ENCODE results near the gene COL15A1.
"Not testable (repeated sequence)": the region's sequence is repeated elsewhere in the genome, so short reads cannot be mapped to it uniquely, and the experiment has no call there.

The COL15A1 gene

GRCh38 chr9:99079542-99079941 lies 135.8 kb downstream of the COL15A1 start:
- Mint-ChIP-seq H3K27ac (no peak overlapping the region), H3K9me3 (no peaks in the 10 kb centered on the region), H3K4me3 (no peak overlapping the region), H3K4me1 (peaks cover 43% of the 10 kb centered on the region), H3K27me3 (no peaks in the 10 kb centered on the region), H3K36me3 (no peaks in the 10 kb centered on the region)

- no peaks in the 10 kb centered on the region for H3K36me3 Mint-ChIP-seq
- H3K4me1 Mint-ChIP-seq: peaks cover 28% of the 10 kb centered on the region
- H3K9me3 Mint-ChIP-seq: no peaks in the 10 kb centered on the region
- no peaks in the 10 kb centered on the region for H3K27me3 Mint-ChIP-seq
- no peak overlapping the region for H3K4me3 Mint-ChIP-seq
- H3K27ac Mint-ChIP-seq: peak overlapping the region; percentile 1
Observed at GRCh38 chr9:99083051-99083450, 139.3 kb downstream of the COL15A1 start.

- Mint-ChIP-seq H3K27ac (peak overlapping the region; percentile 59), H3K9me3 (no peaks in the 10 kb centered on the region), H3K4me3 (no peak overlapping the region), H3K4me1 (peaks cover 21% of the 10 kb centered on the region), H3K27me3 (no peaks in the 10 kb centered on the region), H3K36me3 (no peaks in the 10 kb centered on the region)
Observed at GRCh38 chr9:99085949-99086948, 142.5 kb downstream of the COL15A1 start.

- Mint-ChIP-seq H3K4me3 (no peak overlapping the region), H3K27ac (no peak overlapping the region), H3K4me1 (peaks cover 31% of the 10 kb centered on the region), H3K27me3 (no peaks in the 10 kb centered on the region), H3K9me3 (no peaks in the 10 kb centered on the region), H3K36me3 (no peaks in the 10 kb centered on the region)
Observed at GRCh38 chr9:99087462-99087861, 143.8 kb downstream of the COL15A1 start.

- no peaks in the 10 kb centered on the region for H3K9me3 Mint-ChIP-seq
- H3K4me3 Mint-ChIP-seq: no peak overlapping the region
- no peaks in the 10 kb centered on the region for H3K36me3 Mint-ChIP-seq
- H3K27ac Mint-ChIP-seq: no peak overlapping the region
- no peaks in the 10 kb centered on the region for H3K27me3 Mint-ChIP-seq
- H3K4me1 Mint-ChIP-seq: peaks cover 47% of the 10 kb centered on the region
Observed at GRCh38 chr9:99090336-99091130, 146.8 kb downstream of the COL15A1 start.

GRCh38 chr9:99092643-99093491 lies 149.2 kb downstream of the COL15A1 start:
- no peaks in the 10 kb centered on the region for H3K9me3 Mint-ChIP-seq
- H3K27me3 Mint-ChIP-seq: no peaks in the 10 kb centered on the region
- no peaks in the 10 kb centered on the region for H3K36me3 Mint-ChIP-seq
- H3K4me3 Mint-ChIP-seq: no peak overlapping the region
- H3K27ac Mint-ChIP-seq: no peak overlapping the region
- peaks cover 51% of the 10 kb centered on the region for H3K4me1 Mint-ChIP-seq

- Mint-ChIP-seq H3K4me3 (no peak overlapping the region), H3K9me3 (no peaks in the 10 kb centered on the region), H3K4me1 (peaks cover 51% of the 10 kb centered on the region), H3K27me3 (no peaks in the 10 kb centered on the region), H3K36me3 (no peaks in the 10 kb centered on the region), H3K27ac (no peak overlapping the region)
Observed at GRCh38 chr9:99093492-99093791, 149.7 kb downstream of the COL15A1 start.

GRCh38 chr9:99095565-99095964 lies 151.9 kb downstream of the COL15A1 start:
- no peaks in the 10 kb centered on the region for H3K27me3 Mint-ChIP-seq
- H3K9me3 Mint-ChIP-seq: no peaks in the 10 kb centered on the region
- H3K4me1 Mint-ChIP-seq: peaks cover 59% of the 10 kb centered on the region
- H3K36me3 Mint-ChIP-seq: no peaks in the 10 kb centered on the region
- H3K4me3 Mint-ChIP-seq: no peak overlapping the region
- no peak overlapping the region for H3K27ac Mint-ChIP-seq

GRCh38 chr9:99096409-99096808 lies 152.7 kb downstream of the COL15A1 start:
- Mint-ChIP-seq H3K36me3 (no peaks in the 10 kb centered on the region), H3K27ac (peak overlapping the region; percentile 19), H3K27me3 (no peaks in the 10 kb centered on the region), H3K4me3 (no peak overlapping the region), H3K4me1 (peaks cover 54% of the 10 kb centered on the region), H3K9me3 (no peaks in the 10 kb centered on the region)

GRCh38 chr9:99099806-99100585 lies 156.3 kb downstream of the COL15A1 start:
- peaks cover 49% of the 10 kb centered on the region for H3K4me1 Mint-ChIP-seq
- not testable (repeated sequence) for H3K9me3 Mint-ChIP-seq, H3K4me3 Mint-ChIP-seq, H3K36me3 Mint-ChIP-seq, H3K27ac Mint-ChIP-seq, H3K27me3 Mint-ChIP-seq

- peaks cover 41% of the 10 kb centered on the region for H3K4me1 Mint-ChIP-seq
- no peaks in the 10 kb centered on the region for H3K9me3 Mint-ChIP-seq
- H3K27me3 Mint-ChIP-seq: no peaks in the 10 kb centered on the region
- H3K27ac Mint-ChIP-seq: no peak overlapping the region
- H3K36me3 Mint-ChIP-seq: no peaks in the 10 kb centered on the region
- H3K4me3 Mint-ChIP-seq: no peak overlapping the region
Observed at GRCh38 chr9:99101271-99101670, 157.6 kb downstream of the COL15A1 start.

- Mint-ChIP-seq H3K4me3 (no peak overlapping the region), H3K36me3 (no peaks in the 10 kb centered on the region), H3K27me3 (no peaks in the 10 kb centered on the region), H3K9me3 (no peaks in the 10 kb centered on the region), H3K4me1 (peaks cover 44% of the 10 kb centered on the region), H3K27ac (no peak overlapping the region)
Observed at GRCh38 chr9:99101812-99102211, 158.1 kb downstream of the COL15A1 start.

GRCh38 chr9:99103054-99103895 lies 159.6 kb downstream of the COL15A1 start:
- Mint-ChIP-seq H3K27ac (peak overlapping the region; percentile 76), H3K4me3 (peak overlapping the region; percentile 90), H3K4me1 (peaks cover 53% of the 10 kb centered on the region), H3K27me3 (no peaks in the 10 kb centered on the region), H3K36me3 (no peaks in the 10 kb centered on the region), H3K9me3 (no peaks in the 10 kb centered on the region)

- no peaks in the 10 kb centered on the region for H3K9me3 Mint-ChIP-seq
- peaks cover 60% of the 10 kb centered on the region for H3K4me1 Mint-ChIP-seq
- H3K27me3 Mint-ChIP-seq: no peaks in the 10 kb centered on the region
- no peaks in the 10 kb centered on the region for H3K36me3 Mint-ChIP-seq
- H3K4me3 Mint-ChIP-seq: peak overlapping the region; percentile 90
- peak overlapping the region; percentile 80 for H3K27ac Mint-ChIP-seq
Observed at GRCh38 chr9:99103901-99104458, 160.3 kb downstream of the COL15A1 start.

All from activated naive CD4-positive, alpha-beta T cell treated with anti-CD3 and anti-CD28 coated beads, Interleukin-2, amount 50 U/mL, for 24 hours (primary cell).